HepG2 (cell line): ENCODE data around the gene IBA57. TPM values are rescaled to one million over a fixed set of nuclear protein-coding genes. Genes with fewer than 3 reads are reported as not detected.

Experiments
- CREB1 ChIP-seq, 2 experiments: fragments of 450-650 bp in 1 of 2; IDR thresholded peaks; 2 replicates each; pipeline ENCODE4 v1.6.1; 2016 to 2017; ENCODE audit warnings: control low read depth in 1 of 2, mild to moderate bottlenecking in 1 of 2, missing compliant biosample characterization in 1 of 2, missing genetic modification characterization in 1 of 2
- ELF3 ChIP-seq: IDR thresholded peaks from 2 replicates; pipeline ENCODE4 v1.6.1; 2016; ENCODE audit warnings: missing genetic modification reagents, missing compliant biosample characterization
- HMG20A ChIP-seq: IDR thresholded peaks from 2 replicates; pipeline ENCODE4 v1.6.1; 2016; ENCODE audit warnings: borderline replicate concordance
- IKZF4 ChIP-seq: sonication (generic); formaldehyde crosslinking; IDR thresholded peaks from 2 replicates; pipeline ENCODE4 v1.5.1; 2020; ENCODE audit warnings: borderline replicate concordance, mild to moderate bottlenecking, low read depth, missing genetic modification reagents; ENCODE audit errors: not compliant biosample characterization
- ISX ChIP-seq: sonication (generic); formaldehyde crosslinking; conservative IDR thresholded peaks from 2 replicates; pipeline ENCODE4 v1.5.0; 2020; ENCODE audit warnings: missing genetic modification reagents
- KDM5B ChIP-seq: sonication (generic); formaldehyde crosslinking; IDR thresholded peaks from 2 replicates; pipeline ENCODE4 v1.4.0; 2020; ENCODE audit warnings: missing genetic modification reagents, mild to moderate bottlenecking, borderline replicate concordance
- LCORL ChIP-seq, 2 experiments: fragments of 450-650 bp in 1 of 2; sonication (generic) in 1 of 2; formaldehyde crosslinking in 1 of 2; IDR thresholded peaks; 2 replicates each; pipeline versions ENCODE4 v1.5.0 to v1.6.1; 2017 to 2020; ENCODE audit warnings: antibody characterized with exemption in 1 of 2, missing genetic modification reagents in 1 of 2
- MAFF ChIP-seq: IDR thresholded peaks from 2 replicates; pipeline ENCODE4 v1.6.1; 2011; ENCODE audit warnings: low read depth, low read length, improper control_type of control experiment
- MEIS2 ChIP-seq: sonication (generic); formaldehyde crosslinking; IDR thresholded peaks from 2 replicates; pipeline ENCODE4 v1.9.0; 2021; ENCODE audit warnings: mild to moderate bottlenecking, missing genetic modification reagents
- MIER2 ChIP-seq: IDR thresholded peaks from 2 replicates; pipeline ENCODE4 v1.6.1; 2016; ENCODE audit warnings: missing biosample characterization, missing genetic modification reagents
- NCOA5 ChIP-seq: sonication (generic); formaldehyde crosslinking; IDR thresholded peaks from 2 replicates; pipeline ENCODE4 v1.4.0; 2020; ENCODE audit warnings: missing genetic modification reagents
- NFE2L2 ChIP-seq: fragments of 150-350 bp; IDR thresholded peaks from 2 replicates; pipeline ENCODE4 v1.6.1; 2014; ENCODE audit warnings: low read length
- NKX3-1 ChIP-seq: sonication (generic); formaldehyde crosslinking; IDR thresholded peaks from 2 replicates; pipeline ENCODE4 v1.5.0; 2020; ENCODE audit warnings: missing genetic modification reagents
- POGZ ChIP-seq: sonication (generic); formaldehyde crosslinking; IDR thresholded peaks from 2 replicates; pipeline ENCODE4 v1.4.0; 2020; ENCODE audit warnings: mild to moderate bottlenecking, missing genetic modification reagents
- PRMT3 ChIP-seq: sonication (generic); formaldehyde crosslinking; IDR thresholded peaks from 2 replicates; pipeline ENCODE4 v1.8.1; 2022; ENCODE audit warnings: low read depth, mild to moderate bottlenecking, moderate library complexity, missing genetic modification reagents, borderline replicate concordance
- PRPF4 ChIP-seq: fragments of 200-400 bp; formaldehyde crosslinking; IDR thresholded peaks from 2 replicates; pipeline ENCODE4 v1.6.1; 2016; ENCODE audit warnings: low read length, low read depth; ENCODE audit not compliant: poor library complexity, severe bottlenecking
- RFX5 ChIP-seq: IDR thresholded peaks from 2 replicates; pipeline ENCODE4 v1.6.1; 2011; ENCODE audit warnings: low read depth, low read length, improper control_type of control experiment
- TAF15 ChIP-seq: fragments of 200-400 bp; formaldehyde crosslinking; IDR thresholded peaks from one replicate; pipeline ENCODE4 v1.6.1; 2018; ENCODE audit warnings: mild to moderate bottlenecking, low read depth, low read length; ENCODE audit not compliant: poor library complexity, severe bottlenecking
- TEAD2 ChIP-seq: sonication (generic); formaldehyde crosslinking; IDR thresholded peaks from 2 replicates; pipeline ENCODE4 v1.9.0; 2021; ENCODE audit warnings: missing genetic modification reagents
- YEATS4 ChIP-seq: sonication (generic); formaldehyde crosslinking; IDR thresholded peaks from 2 replicates; pipeline ENCODE4 v1.4.0; 2020; ENCODE audit warnings: missing genetic modification reagents, borderline replicate concordance
- ZFYVE20 ChIP-seq: sonication (generic); formaldehyde crosslinking; IDR thresholded peaks from 2 replicates; pipeline ENCODE4 v1.8.0; 2023; ENCODE audit warnings: low read depth, mild to moderate bottlenecking, moderate library complexity, missing genetic modification reagents, borderline replicate concordance
- ZNF264 ChIP-seq: sonication (generic); formaldehyde crosslinking; IDR thresholded peaks from 2 replicates; pipeline ENCODE4 v1.4.0; 2020; ENCODE audit warnings: missing genetic modification reagents
- ZNF367 ChIP-seq: sonication (generic); formaldehyde crosslinking; IDR thresholded peaks from 2 replicates; pipeline ENCODE4 v1.4.0; 2020; ENCODE audit warnings: missing genetic modification reagents, borderline replicate concordance
- ZNF432 ChIP-seq: sonication (generic); formaldehyde crosslinking; IDR thresholded peaks from 2 replicates; pipeline ENCODE4 v1.5.0; 2020; ENCODE audit warnings: missing genetic modification reagents, mild to moderate bottlenecking, borderline replicate concordance
- ZNF468 ChIP-seq: sonication (generic); formaldehyde crosslinking; IDR thresholded peaks from 2 replicates; pipeline ENCODE4 v1.8.0; 2022; ENCODE audit warnings: mild to moderate bottlenecking, moderate library complexity, missing genetic modification reagents
- ZNF549 ChIP-seq: sonication (generic); formaldehyde crosslinking; IDR thresholded peaks from 2 replicates; pipeline ENCODE4 v1.5.0; 2020; ENCODE audit warnings: missing genetic modification reagents
- ZNF639 ChIP-seq: conservative IDR thresholded peaks from 2 replicates; pipeline ENCODE4 v1.6.1; 2018; ENCODE audit warnings: missing genetic modification reagents
- ZNF747 ChIP-seq: sonication (generic); formaldehyde crosslinking; IDR thresholded peaks from 2 replicates; pipeline ENCODE4 v1.8.1; 2023; ENCODE audit warnings: missing genetic modification reagents, mild to moderate bottlenecking, borderline replicate concordance
- ZNF761 ChIP-seq: sonication (generic); formaldehyde crosslinking; conservative IDR thresholded peaks from 2 replicates; pipeline ENCODE4 v1.4.0; 2020; ENCODE audit warnings: mild to moderate bottlenecking, missing genetic modification reagents
- polyA plus RNA-seq, 8 experiments: library from polyadenylated mRNA; depleted of rRNA in 3 of 8; stranded (reverse) in 7 of 8; unstranded in 1 of 8; fragments of >200 nt; fragmentation: Illumina TruSeq in 4 of 8; extraction: Trizol in 4 of 8; gene quantifications; 2 replicates each; pipeline versions ENCODE4 v1.2.1 to v1.2.3, GENCODE V29; 2011 to 2016; ENCODE audit warnings: low read depth in 4 of 8, missing spikeins in 1 of 8, mixed read lengths in 1 of 8; ENCODE audit not compliant: insufficient read depth in 1 of 8
- total RNA-seq, 5 experiments: library from RNA; depleted of rRNA; stranded (reverse); fragments of >200 nt; fragmentation: Illumina TruSeq; extraction: Trizol; gene quantifications; 2 replicates each; pipeline ENCODE4 v1.2.3, GENCODE V29; 2016; ENCODE audit warnings: low read depth in 1 of 5

The IBA57 gene
- total and polyA plus RNA-seq, 2 of the 13 experiments (the other 11 are each of a cell fraction or from before 2014, with no cell fraction given): 2.3 to 10.2 TPM

DNA sequence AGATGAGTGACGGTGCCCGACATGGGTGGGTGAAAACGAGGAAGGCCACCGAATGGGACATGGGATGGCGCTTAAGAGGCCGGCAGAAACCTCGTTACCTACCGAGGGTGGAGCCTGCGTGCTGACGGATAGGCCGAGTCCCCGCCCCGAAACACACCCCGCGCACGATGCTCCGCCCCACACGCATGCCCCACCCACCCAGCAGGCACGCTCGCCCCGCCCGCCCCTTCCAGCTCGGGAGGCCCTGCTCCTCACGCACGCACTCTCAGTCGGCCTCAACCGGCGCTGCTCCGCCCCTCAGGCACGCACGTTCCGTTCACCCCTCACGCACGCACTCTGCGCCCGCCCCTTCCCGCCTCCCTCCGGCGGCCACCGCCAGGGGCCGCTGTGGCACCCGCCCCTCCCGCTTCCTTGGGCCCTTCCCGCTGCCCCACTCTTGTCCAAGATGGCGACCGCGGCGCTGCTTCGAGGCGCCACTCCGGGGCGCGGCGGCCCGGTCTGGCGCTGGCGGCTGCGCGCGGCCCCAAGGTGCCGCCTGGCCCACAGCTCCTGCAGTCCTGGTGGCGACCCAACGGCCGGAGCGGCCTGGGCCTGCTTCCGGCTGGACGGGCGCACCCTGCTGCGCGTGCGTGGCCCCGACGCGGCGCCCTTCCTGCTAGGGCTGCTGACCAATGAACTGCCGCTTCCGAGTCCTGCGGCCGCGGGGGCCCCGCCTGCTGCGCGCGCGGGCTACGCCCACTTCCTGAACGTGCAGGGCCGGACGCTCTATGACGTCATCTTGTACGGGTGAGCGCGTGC lies at the start of gene IBA57 (continued):
- TF ChIP-seq HMG20A (CRISPR knock-in tag): no peak
- TF ChIP-seq YEATS4: peak; percentile 86; the same call in 1 of the 2 replicates
- TF ChIP-seq TAF15: peak; percentile 64
- TF ChIP-seq IKZF4 (CRISPR knock-in tag): no peak
- no peak for TF ChIP-seq ZNF468 (CRISPR knock-in tag)
- TF ChIP-seq NCOA5 (CRISPR knock-in tag): no peak
- peak; percentile 99 for TF ChIP-seq CREB1 (IDR thresholded peaks at IDR 0.05)
- peak; percentile 89 for TF ChIP-seq CREB1 (CRISPR knock-in tag; IDR thresholded peaks at IDR 0.05)
- TF ChIP-seq ZNF761 (CRISPR knock-in tag): peak; percentile 66; the same call in 1 of the 2 replicates
- TF ChIP-seq MEIS2 (CRISPR knock-in tag): peak; percentile 67
- TF ChIP-seq PRMT3 (CRISPR knock-in tag): no peak; the same call in 1 of the 2 replicates
- TF ChIP-seq PRPF4: no peak
- no peak for TF ChIP-seq ZNF264 (CRISPR knock-in tag)
- TF ChIP-seq MAFF: no peak
- TF ChIP-seq ZNF432 (CRISPR knock-in tag): no peak
- TF ChIP-seq ZNF367 (CRISPR knock-in tag): no peak
- no peak for TF ChIP-seq ZNF549 (CRISPR knock-in tag)
- TF ChIP-seq ZNF747: 0 out of 2 replicates have a peak, but pooled peaks have one; percentile 54
- TF ChIP-seq POGZ (CRISPR knock-in tag): 0 out of 2 replicates have a peak, but pooled peaks have one; percentile 24
- TF ChIP-seq LCORL (IDR thresholded peaks at IDR 0.05): no peak
- peak; percentile 19; the same call in 1 of the 2 replicates for TF ChIP-seq LCORL (CRISPR knock-in tag; IDR thresholded peaks at IDR 0.05)
- no peak for TF ChIP-seq NFE2L2
- peak; percentile 79; the same call in 1 of the 2 replicates for TF ChIP-seq ZFYVE20
- no peak for TF ChIP-seq ISX (CRISPR knock-in tag)
- no peak; the same call in 1 of the 2 replicates for TF ChIP-seq ZNF639
- TF ChIP-seq RFX5: peak; percentile 68
- TF ChIP-seq KDM5B (CRISPR knock-in tag): no peak
- no peak for TF ChIP-seq NKX3-1 (CRISPR knock-in tag)
- TF ChIP-seq TEAD2 (CRISPR knock-in tag): no peak
- peak; percentile 77 for TF ChIP-seq ELF3 (CRISPR knock-in tag)
- no peak for TF ChIP-seq MIER2 (CRISPR knock-in tag)
